Esophagus muscularis mucosa (tissue), 4 donors: ENCODE measurements around the gene CLDN7. TPM values are rescaled to one million over a fixed set of nuclear protein-coding genes. Genes with fewer than 3 reads are reported as not detected.
"Not testable (repeated sequence)": the region's sequence is repeated elsewhere in the genome, so short reads cannot be mapped to it uniquely, and the experiment has no call there.

Experiments
- DNase-seq: peaks from one replicate; pipeline ENCODE4 v3.0.0-alpha.2; 2017; ENCODE audit errors: extremely low spot score
- H3K27ac ChIP-seq, 4 donors: fragments of 200-600 bp; sonication (generic); replicated peaks in 1 of 4; 1 replicate in 3 of 4; 2 replicates in 1 of 4; pipeline ENCODE4 v1.5.1; 2016 to 2019; ENCODE audit warnings: mild to moderate bottlenecking in 1 of 4
- H3K27me3 ChIP-seq, 4 donors: fragments of 200-600 bp; sonication (generic); one replicate each; pipeline versions ENCODE4 v1.5.1 to v1.6.0; 2016 to 2019
- H3K36me3 ChIP-seq, 4 donors: fragments of 200-600 bp; sonication (generic); one replicate each; pipeline ENCODE4 v1.5.1; 2016 to 2019
- H3K4me1 ChIP-seq, 4 donors: fragments of 200-600 bp; sonication (generic); one replicate each; pipeline ENCODE4 v1.5.1; 2016 to 2019
- H3K4me3 ChIP-seq, 4 donors: fragments of 200-600 bp; sonication (generic); 1 replicate in 2 of 4; 2 replicates in 2 of 4; pipeline ENCODE4 v1.5.1; 2016 to 2019; ENCODE audit warnings: mild to moderate bottlenecking in 4 of 4, moderate library complexity in 1 of 4
- H3K9me3 ChIP-seq, 4 donors: fragments of 200-600 bp; sonication (generic); 1 replicate in 3 of 4; 2 replicates in 1 of 4; pipeline ENCODE4 v1.5.1; 2016 to 2019
- EP300 ChIP-seq: sonication (generic); formaldehyde crosslinking; IDR thresholded peaks from one replicate; pipeline ENCODE4 v1.6.1; 2017; ENCODE audit warnings: antibody characterized with exemption
- POLR2A ChIP-seq: fragments of 450-650 bp; IDR thresholded peaks from one replicate; pipeline ENCODE4 v1.6.1; 2017; ENCODE audit warnings: antibody characterized with exemption, moderate library complexity, mild to moderate bottlenecking, low read depth
- POLR2AphosphoS5 ChIP-seq, 2 donors: sonication (generic); formaldehyde crosslinking; IDR thresholded peaks; one replicate each; pipeline ENCODE4 v1.6.1; 2017; ENCODE audit warnings: antibody characterized with exemption in 2 of 2
- WGBS: methylation state at CpG from one replicate; pipeline ENCODE4 v1.1.5; 2018; 5-methylcytosine and 5-hydroxymethylcytosine counted together
- intact Hi-C: fragments of 100-400 bp; cut with DNase I; formaldehyde crosslinking; loops from one replicate; pipeline ENCODE4 v1.15.1; 2023
- total RNA-seq, 4 donors: library from RNA; depleted of rRNA; stranded (reverse); fragments of >200 nt; gene quantifications; one replicate each; pipeline versions ENCODE4 v1.1.0 to v1.2.1, GENCODE V29; 2016
- TF ChIP-seq, protein P1 (sequence below), 3 experiments: fragments of 200-600 bp in 2 of 3; fragments of 450-650 bp in 1 of 3; sonication (generic) in 2 of 3; IDR thresholded peaks; one replicate each; pipeline ENCODE4 v1.5.1; 2017 to 2019; ENCODE audit warnings: antibody characterized with exemption in 3 of 3, mild to moderate bottlenecking in 2 of 3, moderate library complexity in 1 of 3

The CLDN7 gene
- total RNA-seq, 4 donors from 2014 or later, result 1.7 to 3.4 (median 2.1) TPM

DNA sequence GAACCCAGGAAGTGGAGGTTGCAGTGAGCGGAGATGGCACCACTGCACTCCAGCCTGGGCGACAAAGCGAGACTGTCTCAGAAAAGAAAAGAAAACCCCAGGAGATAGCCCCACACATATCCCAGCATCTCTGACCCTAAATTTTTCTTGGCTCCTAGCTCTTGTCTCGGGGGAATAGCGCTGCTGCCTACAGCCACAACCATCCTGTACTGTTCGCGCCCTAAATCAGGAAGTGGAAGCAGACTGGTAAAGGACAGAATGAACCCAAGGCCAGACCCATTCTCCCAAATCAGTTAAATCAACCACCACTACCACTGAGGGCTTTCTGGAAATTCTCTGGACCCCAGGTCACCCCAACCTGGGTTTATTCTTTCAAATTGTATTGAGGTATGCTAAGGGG lies 12.4 kb downstream of the CLDN7 start:
- TF ChIP-seq POLR2A (no peak), POLR2AphosphoS5 (IDR thresholded peaks at IDR 0.05) (no peak), EP300 (no peak)
- TF ChIP-seq, protein P1, sequence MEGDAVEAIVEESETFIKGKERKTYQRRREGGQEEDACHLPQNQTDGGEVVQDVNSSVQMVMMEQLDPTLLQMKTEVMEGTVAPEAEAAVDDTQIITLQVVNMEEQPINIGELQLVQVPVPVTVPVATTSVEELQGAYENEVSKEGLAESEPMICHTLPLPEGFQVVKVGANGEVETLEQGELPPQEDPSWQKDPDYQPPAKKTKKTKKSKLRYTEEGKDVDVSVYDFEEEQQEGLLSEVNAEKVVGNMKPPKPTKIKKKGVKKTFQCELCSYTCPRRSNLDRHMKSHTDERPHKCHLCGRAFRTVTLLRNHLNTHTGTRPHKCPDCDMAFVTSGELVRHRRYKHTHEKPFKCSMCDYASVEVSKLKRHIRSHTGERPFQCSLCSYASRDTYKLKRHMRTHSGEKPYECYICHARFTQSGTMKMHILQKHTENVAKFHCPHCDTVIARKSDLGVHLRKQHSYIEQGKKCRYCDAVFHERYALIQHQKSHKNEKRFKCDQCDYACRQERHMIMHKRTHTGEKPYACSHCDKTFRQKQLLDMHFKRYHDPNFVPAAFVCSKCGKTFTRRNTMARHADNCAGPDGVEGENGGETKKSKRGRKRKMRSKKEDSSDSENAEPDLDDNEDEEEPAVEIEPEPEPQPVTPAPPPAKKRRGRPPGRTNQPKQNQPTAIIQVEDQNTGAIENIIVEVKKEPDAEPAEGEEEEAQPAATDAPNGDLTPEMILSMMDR (IDR thresholded peaks at IDR 0.05), result no peak
- no peak for DNase-seq
- intact Hi-C loops, result loop anchor here (10.0 kb wide), 1 partner anchor 305 kb away; the partner anchor contains the start of gene TNFSF13
- Histone ChIP-seq H3K9me3 (no peaks in the 10 kb centered on the region), H3K27ac (peak overlapping the region in 3 of 4 donors; percentile 98 to 100 (median 99)), H3K4me3 (peak overlapping the region; percentile 78 to 98 (median 96)), H3K4me1 (peaks cover 36 to 52% (median 45%) of the 10 kb centered on the region in 4 donors), H3K27me3 (no peaks in the 10 kb centered on the region), H3K36me3 (peaks cover 24 to 34% (median 32%) of the 10 kb centered on the region in 4 donors)
- 86% methylated on average over 7 of the region's 7 CpGs for WGBS

- DNase-seq, result no peak
- WGBS, result 75% methylated on average over 6 of the region's 6 CpGs
- peaks cover 36 to 53% (median 45%) of the 10 kb centered on the region in 4 donors for H3K4me1 ChIP-seq
- H3K36me3 ChIP-seq, result peaks cover 24 to 34% (median 32%) of the 10 kb centered on the region in 4 donors
- no peak for TF ChIP-seq POLR2AphosphoS5 (IDR thresholded peaks at IDR 0.05)
- TF ChIP-seq, protein P1 (IDR thresholded peaks at IDR 0.05), result no peak
- no peak for TF ChIP-seq EP300
- TF ChIP-seq POLR2A, result no peak
- no peaks in the 10 kb centered on the region for H3K9me3 ChIP-seq
- intact Hi-C loops, result no loop called here
- H3K4me3 ChIP-seq, result peak overlapping the region in 1 of 4 donors; percentile 95
- H3K27me3 ChIP-seq, result no peaks in the 10 kb centered on the region
- peak overlapping the region in 1 of 4 donors; percentile 10 for H3K27ac ChIP-seq
Measured at GRCh38 chr17:7249214-7249613, 13.1 kb downstream of the CLDN7 start.

DNA sequence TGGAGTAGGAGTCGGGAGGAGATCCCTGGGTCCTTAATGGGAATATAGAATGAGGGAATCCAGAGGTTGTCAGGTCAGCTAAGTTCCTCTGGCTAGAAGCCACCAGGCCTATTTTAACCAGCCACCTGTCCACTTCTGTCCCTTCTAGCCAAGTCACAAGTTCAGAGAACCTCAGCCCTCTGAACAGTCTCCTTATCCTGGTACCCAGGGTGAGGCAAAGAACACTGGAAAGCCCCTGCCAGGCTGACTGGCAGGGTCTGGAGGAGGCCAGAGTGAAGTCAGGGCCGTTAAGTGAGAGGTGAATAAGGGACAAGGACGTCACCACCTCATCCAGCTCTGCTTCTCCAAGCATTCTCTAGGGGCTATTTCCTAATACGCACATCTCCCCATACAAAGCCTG lies 13.5 kb downstream of the CLDN7 start:
- peaks cover 28 to 35% (median 34%) of the 10 kb centered on the region in 4 donors for H3K36me3 ChIP-seq
- intact Hi-C loops, result no loop called here
- H3K27ac ChIP-seq, result peak overlapping the region in 1 of 4 donors; percentile 10
- no peaks in the 10 kb centered on the region for H3K27me3 ChIP-seq
- DNase-seq, result no peak
- H3K9me3 ChIP-seq, result no peaks in the 10 kb centered on the region
- TF ChIP-seq POLR2AphosphoS5 (IDR thresholded peaks at IDR 0.05), result no peak
- TF ChIP-seq EP300, result no peak
- TF ChIP-seq POLR2A, result no peak
- TF ChIP-seq, protein P1 (IDR thresholded peaks at IDR 0.05), result no peak
- peaks cover 39 to 56% (median 49%) of the 10 kb centered on the region in 4 donors for H3K4me1 ChIP-seq
- H3K4me3 ChIP-seq, result no peak overlapping the region
- 65% methylated on average over 4 of the region's 4 CpGs for WGBS

GRCh38 chr17:7246779-7247178 lies 15.5 kb downstream of the CLDN7 start:
- H3K27ac ChIP-seq, result no peak overlapping the region
- no peak overlapping the region for H3K4me3 ChIP-seq
- WGBS, result 81% methylated on average over 5 of the region's 5 CpGs
- peaks cover 36 to 51% (median 44%) of the 10 kb centered on the region in 4 donors for H3K4me1 ChIP-seq
- no peak for TF ChIP-seq POLR2A
- TF ChIP-seq, protein P1 (IDR thresholded peaks at IDR 0.05), result no peak
- H3K27me3 ChIP-seq, result no peaks in the 10 kb centered on the region
- no peaks in the 10 kb centered on the region for H3K9me3 ChIP-seq
- no peak for DNase-seq
- intact Hi-C loops, result no loop called here
- H3K36me3 ChIP-seq, result peaks cover 28 to 37% (median 35%) of the 10 kb centered on the region in 4 donors

DNA sequence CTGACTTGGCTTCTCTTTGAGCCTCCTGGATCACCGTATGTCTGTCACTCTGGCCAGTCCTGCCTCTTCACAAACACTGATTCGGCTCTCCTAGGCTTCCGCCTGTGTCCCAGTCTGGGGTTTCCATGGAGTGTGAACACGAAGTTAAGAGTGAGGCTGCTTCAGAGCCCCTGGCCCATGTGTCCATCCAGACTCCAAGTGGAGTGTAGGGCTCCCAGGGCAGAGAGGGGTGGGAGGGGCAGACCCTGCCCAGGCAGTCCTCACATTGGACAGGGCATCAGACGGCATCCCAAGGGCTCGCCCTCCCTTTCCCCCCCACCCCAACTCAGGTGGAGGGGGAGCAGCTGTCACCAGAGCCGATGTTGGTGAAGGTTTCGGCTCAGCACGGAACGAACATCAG lies 18.4 kb downstream of the CLDN7 start:
- peaks cover 34 to 48% (median 43%) of the 10 kb centered on the region in 4 donors for H3K4me1 ChIP-seq
- H3K27ac ChIP-seq, result peak overlapping the region; percentile 97 to 99 (median 97)
- DNase-seq, intact Hi-C loops, H3K27me3 ChIP-seq, H3K9me3 ChIP-seq: not testable (repeated sequence)
- WGBS, result 78% methylated on average over 10 of the region's 10 CpGs
- H3K36me3 ChIP-seq, result peaks cover 34 to 50% (median 49%) of the 10 kb centered on the region in 4 donors
- H3K4me3 ChIP-seq, result peak overlapping the region in 1 of 4 donors; percentile 94
